HG03196 (cell line): Measurements from ENCODE around the gene RBFOX2.
"Not testable (repeated sequence)": the region's sequence is repeated elsewhere in the genome, so short reads cannot be mapped to it uniquely, and the experiment has no call there.

Source experiments
- ATAC-seq: cut with Tn5 transposase; IDR thresholded peaks from one replicate; pipeline ENCODE4 v1.9.1; 2021; ENCODE audit not compliant: unreplicated experiment

RBFOX2 gene

GRCh38 chr22:35792506-35792905, 236.1 kb downstream of the RBFOX2 start:
- ATAC-seq = no peak

DNA sequence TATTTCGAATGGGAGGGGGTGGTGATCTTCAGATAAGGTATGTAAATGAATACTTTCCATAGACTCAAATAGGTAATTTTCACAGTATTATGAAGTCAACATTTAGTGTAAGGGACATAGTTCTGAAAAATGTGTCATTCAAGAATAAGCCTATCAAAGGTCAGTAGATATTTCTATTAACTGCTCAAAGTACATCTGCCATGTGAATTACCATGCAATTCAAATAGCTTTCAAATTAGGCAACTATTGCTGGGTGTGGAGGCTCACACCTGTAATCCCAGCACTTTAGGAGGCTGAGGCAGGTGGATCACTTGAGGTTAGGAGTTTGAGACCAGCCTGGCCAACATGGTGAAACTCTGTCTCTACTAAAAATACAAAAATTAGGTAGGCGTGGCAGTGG, 236.8 kb downstream of the RBFOX2 start:
- ATAC-seq = not testable (repeated sequence)

DNA sequence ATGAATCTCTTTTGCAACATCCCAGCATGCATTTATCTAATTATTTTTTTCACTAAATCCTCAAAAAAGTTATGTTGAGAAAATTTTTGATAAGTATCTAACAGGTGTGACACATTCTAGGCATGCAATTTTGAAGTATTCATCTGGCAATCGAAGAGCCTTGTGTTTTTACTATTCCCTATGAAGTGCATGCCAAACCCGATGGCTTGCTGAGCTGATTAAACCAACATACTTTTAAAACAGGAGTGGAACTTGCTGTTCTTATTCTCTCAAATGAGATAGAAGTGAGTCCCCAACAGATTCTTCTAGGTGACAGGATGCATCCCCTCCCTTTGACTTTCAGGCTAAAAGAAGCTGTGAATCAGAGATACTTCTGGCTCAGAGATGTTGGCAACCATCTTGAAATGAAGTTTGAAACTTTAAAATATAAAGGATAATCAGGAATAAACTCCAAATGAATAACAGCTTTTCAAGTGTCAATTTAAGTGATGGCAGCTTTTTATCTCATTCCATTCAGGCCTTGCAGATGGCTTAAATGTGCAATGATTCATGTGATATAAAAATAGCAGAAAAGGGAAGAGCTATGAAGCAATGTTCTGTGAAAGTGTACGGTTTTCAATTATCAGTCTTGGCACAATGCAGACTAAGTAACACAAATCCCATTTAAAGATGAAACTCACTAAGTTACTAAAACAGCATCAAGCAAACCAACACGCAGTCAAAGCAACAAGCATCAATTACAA, 243.3 kb downstream of the RBFOX2 start:
- no peak for ATAC-seq

DNA sequence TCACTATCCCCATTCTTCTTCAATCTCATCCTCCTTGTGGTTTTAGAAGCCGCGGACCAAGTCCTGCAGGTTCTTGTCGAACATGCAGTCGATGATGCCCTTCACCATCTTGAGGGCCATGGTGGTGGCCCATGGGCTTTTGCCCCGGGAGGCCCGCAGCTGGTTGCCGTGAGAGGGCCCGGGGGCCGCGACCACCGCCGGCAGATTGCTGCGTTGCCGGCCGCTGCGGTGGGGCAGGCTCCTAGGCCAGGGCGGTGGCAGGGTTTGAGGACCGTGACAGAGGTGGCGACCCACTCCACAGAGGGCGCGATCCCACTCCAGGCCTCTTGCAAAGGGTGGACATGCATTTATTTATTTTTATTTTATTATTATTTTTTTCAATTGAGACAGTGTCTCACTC, 244.0 kb downstream of the RBFOX2 start:
- ATAC-seq = no peak

- ATAC-seq = no peak
Observed at GRCh38 chr22:35783943-35784614, 244.5 kb downstream of the RBFOX2 start.

- ATAC-seq = no peak
Observed at GRCh38 chr22:35782504-35782903, 246.1 kb downstream of the RBFOX2 start.

GRCh38 chr22:35781898-35782297, 246.7 kb downstream of the RBFOX2 start:
- ATAC-seq = no peak

- ATAC-seq = no peak
Observed at GRCh38 chr22:35777335-35777975, 251.2 kb downstream of the RBFOX2 start.

GRCh38 chr22:35775339-35775738, 253.3 kb downstream of the RBFOX2 start:
- ATAC-seq = no peak

- ATAC-seq = no peak
Observed at GRCh38 chr22:35769974-35770373, 258.6 kb downstream of the RBFOX2 start.

GRCh38 chr22:35766654-35767580, 261.7 kb downstream of the RBFOX2 start:
- ATAC-seq = no peak

DNA sequence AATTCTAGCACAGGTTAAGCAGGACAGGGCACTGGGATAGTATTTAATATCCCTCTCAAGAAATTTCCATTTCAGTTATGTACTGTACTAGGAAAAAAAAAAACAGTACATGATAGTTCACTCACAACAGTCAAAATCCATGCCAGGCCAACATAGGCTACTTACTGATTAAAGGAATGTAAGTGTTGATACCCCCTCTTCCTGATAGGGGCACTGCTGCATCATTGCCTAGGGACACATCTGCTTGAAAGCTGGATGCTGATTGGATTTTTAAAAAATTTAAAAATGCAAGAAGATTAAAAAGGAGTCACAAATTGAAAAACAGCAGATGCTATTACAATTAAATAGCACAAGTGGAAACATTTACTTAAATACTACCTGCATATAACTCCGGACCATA, 267.6 kb downstream of the RBFOX2 start:
- ATAC-seq = no peak

DNA sequence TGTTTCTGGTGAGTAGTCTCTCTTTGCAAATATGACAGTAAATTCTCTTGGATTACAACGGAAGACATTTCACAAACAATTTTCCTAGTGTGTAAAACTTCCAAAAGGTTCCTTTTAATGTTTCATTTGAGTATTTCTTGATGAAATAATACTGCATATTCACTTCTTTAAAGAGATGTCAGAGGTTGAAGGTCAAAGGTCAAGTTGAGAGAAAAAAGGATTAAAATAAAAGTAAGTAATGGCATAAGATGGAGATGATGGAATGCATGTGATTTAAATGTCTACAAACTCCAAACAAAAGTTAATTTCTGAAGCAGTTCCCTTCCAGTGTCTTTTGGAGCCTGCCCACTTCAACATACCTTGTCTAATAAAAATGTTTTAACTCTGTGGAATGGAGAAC, 270.2 kb downstream of the RBFOX2 start:
- ATAC-seq = no peak

- no peak for ATAC-seq
Observed at GRCh38 chr22:35756722-35757121, 271.9 kb downstream of the RBFOX2 start.

DNA sequence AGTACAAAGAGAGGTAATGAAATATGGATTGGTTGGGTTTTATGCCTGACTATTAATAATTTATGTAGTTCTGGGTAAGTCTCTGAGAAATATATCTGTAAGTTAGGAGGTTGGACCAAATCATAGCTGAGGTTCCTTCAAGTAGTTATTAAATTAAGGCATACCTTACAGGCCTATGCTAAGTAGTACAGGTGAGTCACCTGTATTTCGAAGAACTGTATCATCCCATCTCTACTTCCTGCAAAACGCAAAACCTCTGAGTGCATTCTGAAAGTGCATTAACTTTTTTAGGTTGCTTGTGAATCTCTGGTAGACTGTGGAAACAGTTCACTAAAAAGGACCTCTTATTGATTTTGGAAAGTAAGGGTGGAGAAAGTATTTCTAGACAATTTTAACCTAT, 273.9 kb downstream of the RBFOX2 start:
- no peak for ATAC-seq

- no peak for ATAC-seq
Observed at GRCh38 chr22:35752863-35753189, 275.8 kb downstream of the RBFOX2 start.

DNA sequence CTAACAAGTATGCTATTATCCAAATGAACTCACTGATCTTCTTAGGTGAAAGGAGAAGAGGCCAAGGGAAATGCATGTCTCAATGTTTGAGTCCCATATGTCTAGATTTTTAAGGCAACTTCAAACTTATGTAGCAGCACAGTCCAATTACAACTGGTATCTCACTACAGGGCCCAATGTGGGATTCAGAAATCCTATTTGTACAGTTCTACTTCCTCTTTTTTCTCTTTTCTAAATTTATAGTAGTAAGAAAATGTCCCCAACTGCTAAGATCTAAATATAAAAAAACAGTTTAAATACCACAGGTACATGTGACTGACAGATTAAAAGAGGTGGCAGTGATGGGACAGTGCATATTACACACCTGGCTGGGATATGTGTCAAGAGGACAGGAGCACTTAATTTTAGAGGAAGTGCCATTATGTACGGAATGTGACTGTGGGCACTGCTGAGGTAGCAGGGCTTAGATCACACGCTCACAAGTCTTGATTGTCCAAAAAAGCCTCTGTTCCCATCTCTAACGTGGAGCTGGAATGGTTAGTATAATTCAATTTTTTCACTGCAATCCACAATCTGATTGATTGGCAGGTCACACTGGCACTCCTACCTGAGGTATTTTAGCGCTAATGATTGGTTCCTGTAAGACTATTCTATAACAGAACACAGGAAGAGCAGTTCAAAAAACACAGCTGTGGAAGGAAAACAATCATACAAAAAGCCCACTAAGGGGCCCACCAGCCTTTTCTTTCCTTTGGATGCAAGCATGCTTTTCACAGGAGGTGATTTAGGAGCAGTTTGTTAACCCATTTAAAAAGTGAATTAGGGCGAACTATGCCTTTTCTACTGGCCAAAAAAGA, 276.4 kb downstream of the RBFOX2 start:
- ATAC-seq = no peak

DNA sequence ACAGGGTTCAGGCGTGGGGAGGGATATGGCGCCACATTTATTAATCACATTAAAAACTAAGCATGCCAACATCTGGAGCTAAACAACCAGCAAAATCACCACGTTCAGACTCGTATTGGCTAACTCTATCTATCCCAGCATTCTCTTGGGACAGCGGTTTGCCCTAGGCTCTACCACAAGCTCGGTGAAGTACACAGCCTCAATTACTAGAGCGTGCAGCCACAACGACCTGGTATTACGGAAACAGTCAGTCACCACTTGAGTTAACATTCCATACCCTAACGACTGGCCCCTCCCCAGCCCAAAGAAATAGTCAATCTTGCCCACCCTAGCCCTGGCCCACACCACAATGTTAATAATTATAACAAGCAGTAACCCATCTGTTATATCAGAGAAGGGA, 278.8 kb downstream of the RBFOX2 start:
- peak; percentile 78 for ATAC-seq

DNA sequence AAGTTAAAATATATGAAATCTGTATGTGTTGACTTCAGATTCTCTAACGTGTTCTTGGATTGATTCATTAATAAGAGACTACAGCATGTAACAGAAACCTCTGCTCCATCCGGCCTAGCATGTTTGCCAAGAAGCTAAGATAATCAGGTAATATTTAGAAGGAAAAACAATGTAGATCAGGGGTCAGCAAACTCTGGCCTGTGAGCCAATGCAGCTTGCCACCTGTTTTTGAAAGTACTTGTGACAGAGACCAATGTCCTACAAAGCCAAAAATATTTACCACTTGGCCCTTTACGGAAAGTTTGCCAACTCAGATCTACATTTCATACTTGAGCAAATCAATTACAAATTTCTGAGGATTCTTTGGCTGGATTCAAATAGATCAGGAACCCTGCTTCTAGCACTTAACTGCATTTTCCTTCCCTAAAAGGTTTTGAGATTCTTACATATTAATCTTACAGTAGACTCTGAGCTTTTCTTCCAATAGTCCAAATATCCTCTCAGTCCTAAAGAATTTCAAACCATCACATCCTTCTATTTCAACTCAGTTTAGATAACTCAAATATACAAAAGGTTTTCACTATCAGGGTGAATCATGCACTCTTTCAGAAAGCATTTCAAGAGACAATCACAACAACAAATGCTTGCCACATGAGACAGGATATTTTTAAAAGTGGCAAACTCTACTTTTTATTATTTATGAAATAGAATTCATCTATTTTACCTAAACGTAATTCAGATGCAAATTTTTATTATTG, 281.5 kb downstream of the RBFOX2 start:
- ATAC-seq = no peak

GRCh38 chr22:35746248-35746647, 282.4 kb downstream of the RBFOX2 start:
- ATAC-seq = no peak
